HG03521 (cell line): Measurements from ENCODE around the gene RBM20.
"Not testable (repeated sequence)": the region's sequence is repeated elsewhere in the genome, so short reads cannot be mapped to it uniquely, and the experiment has no call there.

Source experiments
- ATAC-seq: cut with Tn5 transposase; IDR thresholded peaks from one replicate; pipeline ENCODE4 v1.9.1; 2021; ENCODE audit warnings: mild to moderate bottlenecking, moderate library complexity; ENCODE audit not compliant: unreplicated experiment

The RBM20 gene

DNA sequence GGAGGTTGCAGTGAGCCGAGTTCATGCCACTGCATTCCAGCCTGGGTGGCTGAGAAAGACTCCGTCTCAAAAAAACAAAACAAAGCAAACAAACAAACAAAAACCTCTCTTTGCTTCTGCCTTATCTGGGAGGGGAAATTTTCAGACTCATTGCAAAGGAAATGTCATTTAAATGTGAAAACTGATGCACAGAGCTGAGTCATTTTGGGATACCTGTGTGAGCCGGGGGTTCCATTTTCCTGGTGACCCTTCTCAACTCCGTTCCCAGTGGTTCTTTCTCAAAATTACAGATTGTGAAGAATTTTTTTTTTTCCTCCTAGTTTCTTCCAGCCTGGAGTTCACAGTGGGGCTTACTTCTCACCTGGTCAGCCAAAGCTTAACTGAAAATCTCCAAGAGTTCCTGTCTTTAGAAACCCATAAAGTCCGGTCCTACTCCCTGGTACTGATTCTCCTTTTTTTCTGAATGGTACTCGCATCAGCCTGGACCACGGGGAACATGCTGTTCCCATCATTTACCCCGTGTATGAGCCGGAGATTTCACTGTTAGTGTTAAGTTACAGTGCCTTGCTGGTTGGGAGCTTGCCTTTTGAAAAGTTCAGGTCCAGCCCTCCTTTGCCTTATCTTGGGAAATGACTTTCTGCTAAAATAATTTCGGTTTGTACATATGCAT, 56.9 kb downstream of the RBM20 start:
- ATAC-seq, result no peak

GRCh38 chr10:110701617-110701971, 57.5 kb downstream of the RBM20 start:
- ATAC-seq, result no peak

DNA sequence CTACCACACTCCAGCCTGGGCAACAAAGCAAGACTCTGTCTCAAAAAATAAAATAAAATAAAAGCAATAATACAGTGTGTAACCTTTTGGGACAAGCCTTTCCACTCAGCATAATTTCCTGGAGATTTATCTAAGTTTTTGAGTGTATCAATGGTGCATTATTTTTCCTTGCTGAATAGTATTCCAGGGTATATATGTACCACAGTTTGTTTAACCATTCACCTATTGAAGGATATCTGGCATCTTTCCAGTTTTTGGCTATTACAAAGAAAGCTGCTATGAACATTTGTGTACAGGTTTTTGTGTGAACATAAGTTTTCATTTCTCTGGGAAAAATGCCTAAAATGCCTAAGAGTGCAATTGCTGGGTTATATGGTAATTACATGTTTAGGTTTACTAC, 59.9 kb downstream of the RBM20 start:
- no peak for ATAC-seq

DNA sequence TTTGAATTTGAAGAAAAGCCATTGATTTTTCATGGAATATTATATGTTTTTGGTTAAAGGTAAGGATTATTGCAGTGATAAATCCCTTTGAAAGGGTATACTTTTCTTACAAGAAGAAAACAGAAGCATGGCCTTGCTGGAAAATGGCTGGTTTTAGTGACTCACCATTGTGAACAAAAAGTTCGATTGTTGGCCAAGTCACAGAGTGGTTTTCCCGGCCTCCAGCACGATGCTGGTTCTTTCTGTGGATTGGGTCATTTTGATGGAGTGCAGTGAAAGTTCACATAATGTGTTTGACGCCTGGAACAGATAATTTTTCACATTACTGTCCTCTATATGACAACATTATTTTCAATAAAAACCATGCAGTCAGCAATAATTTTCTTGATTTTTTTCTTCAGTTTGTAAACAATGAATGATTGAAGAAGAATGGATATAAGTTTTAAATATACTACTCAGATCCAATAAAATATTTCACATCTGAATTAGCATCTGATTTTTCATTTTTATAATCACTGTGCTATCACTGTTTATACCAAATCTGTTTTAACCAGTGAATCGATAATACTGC, 60.9 kb downstream of the RBM20 start:
- no peak for ATAC-seq

GRCh38 chr10:110705596-110705995, 61.5 kb downstream of the RBM20 start:
- not testable (repeated sequence) for ATAC-seq

DNA sequence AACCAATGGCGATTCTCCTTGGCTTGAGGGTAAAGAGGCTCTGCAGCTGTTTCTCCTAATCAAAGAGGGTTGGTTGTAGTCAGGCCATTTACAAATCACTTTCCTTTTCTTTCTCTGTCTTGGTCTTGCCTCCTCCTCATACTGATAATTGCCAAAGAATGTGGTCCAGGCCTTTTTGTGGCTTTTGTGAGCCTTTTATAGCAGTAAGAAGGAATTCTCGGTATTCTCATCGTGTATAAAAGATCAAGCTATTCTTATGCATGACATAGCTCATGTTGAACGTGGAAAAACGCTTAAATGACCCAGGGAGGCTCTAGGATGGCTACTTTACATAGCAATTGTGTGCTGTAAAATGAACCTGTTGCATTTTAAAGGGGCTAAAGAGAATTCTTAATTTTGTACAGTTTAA, 62.6 kb downstream of the RBM20 start:
- ATAC-seq, result no peak

GRCh38 chr10:110708776-110709443, 64.8 kb downstream of the RBM20 start:
- ATAC-seq, result no peak

- ATAC-seq, result no peak
Observed at GRCh38 chr10:110709444-110709828, 65.3 kb downstream of the RBM20 start.

- no peak for ATAC-seq
Observed at GRCh38 chr10:110709964-110710587, 65.9 kb downstream of the RBM20 start.

- ATAC-seq, result no peak
Observed at GRCh38 chr10:110710621-110711020, 66.5 kb downstream of the RBM20 start.

GRCh38 chr10:110711382-110711781, 67.2 kb downstream of the RBM20 start:
- no peak for ATAC-seq

DNA sequence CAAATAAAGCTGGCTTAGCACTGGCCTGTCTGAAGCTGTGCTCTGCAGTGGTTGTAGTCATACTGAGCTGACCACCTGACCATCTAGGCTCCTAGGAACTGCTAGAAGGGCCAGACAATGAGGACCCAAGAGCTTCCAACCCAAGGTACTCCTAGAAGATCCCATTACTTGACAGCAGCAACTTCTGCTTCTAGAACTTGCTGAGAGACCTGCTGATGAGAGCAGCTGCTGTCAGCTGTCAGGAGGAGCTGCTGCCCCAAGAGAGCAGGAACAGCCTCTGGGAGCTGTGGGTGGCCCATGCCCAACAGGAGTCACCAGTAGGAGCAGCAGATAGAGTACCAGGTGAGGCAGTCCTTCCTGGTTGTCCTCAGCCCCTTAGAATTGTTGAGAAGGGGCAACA, 70.2 kb downstream of the RBM20 start:
- ATAC-seq, result no peak

GRCh38 chr10:110717781-110718589, 73.8 kb downstream of the RBM20 start:
- no peak for ATAC-seq

DNA sequence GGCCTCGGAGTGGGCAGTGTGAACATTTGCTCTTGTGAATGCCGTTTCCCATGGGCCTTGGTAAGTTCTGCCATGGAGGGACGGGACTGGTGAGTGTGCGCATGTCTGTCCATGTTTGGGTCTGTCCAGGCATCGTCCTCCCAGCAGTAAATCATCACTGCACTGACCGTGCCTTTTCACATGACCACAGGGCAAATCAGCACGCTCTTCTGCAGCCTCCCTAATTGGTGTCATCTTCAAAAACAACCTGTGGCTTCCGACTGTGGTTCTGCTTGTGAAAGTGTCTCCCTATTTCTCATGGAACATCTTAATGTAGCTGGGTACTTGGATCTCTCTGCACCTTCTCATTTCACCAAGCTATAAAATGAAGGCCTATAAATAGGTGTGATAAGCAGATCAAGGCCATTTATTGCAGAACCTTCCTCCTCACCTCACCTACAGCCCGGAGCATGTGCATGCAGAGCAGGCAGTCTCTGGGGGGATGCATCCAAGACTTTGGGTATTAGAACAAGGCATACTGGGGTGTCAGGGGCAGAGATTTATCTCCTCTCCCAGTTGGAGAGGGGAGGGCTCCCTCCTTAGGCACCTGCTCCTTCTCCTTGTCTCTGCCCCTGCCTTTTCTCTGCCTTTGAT, 77.4 kb downstream of the RBM20 start:
- no peak for ATAC-seq

GRCh38 chr10:110723224-110723891, 79.2 kb downstream of the RBM20 start:
- ATAC-seq, result no peak

- ATAC-seq, result no peak
Observed at GRCh38 chr10:110724116-110724921, 80.2 kb downstream of the RBM20 start.

GRCh38 chr10:110724937-110725336, 80.8 kb downstream of the RBM20 start:
- ATAC-seq, result no peak

- no peak for ATAC-seq
Observed at GRCh38 chr10:110725801-110726630, 81.9 kb downstream of the RBM20 start.
